ENCODE data around the gene NUDT4. TPM values are rescaled to one million over a fixed set of nuclear protein-coding genes. Genes with fewer than 3 reads are reported as not detected.
A peak's percentile ranks its signal among the peaks of the same experiment; 100 is the strongest.
"Not testable (repeated sequence)": the region's sequence is repeated elsewhere in the genome, so short reads cannot be mapped to it uniquely, and the experiment has no call there.

Gene NUDT4
- total and polyA plus RNA-seq, 2 of the 4 experiments (the other 2 are of a cell fraction), result 23.6 to 25.6 TPM

DNA sequence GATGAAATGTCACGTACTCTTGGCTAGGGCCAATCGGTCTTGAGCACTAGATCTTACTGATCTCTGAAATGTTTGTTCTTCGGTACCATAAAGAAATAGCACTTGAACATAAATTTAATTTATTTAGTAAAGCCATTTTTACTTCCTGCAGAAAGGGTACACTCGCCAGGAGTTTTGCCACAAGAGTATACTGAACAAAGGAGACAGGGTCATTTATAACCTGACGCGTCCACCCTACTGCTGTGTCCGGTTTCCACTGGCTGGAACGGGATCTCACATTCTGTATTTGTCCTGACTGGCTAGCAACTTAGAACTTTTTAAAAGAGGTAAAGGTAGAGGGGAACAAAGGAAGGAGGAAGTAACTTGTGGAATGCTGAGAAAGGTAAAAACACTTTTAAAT is 34.7 kb downstream of the NUDT4 start:
- peaks cover 17 to 55% of the 10 kb centered on the region in 2 experiments for H3K79me1 ChIP-seq (ENCODE audit: low read depth in 1 of 2, low read length in 2 of 2)
- H3K9ac ChIP-seq (ENCODE audit: low read depth, low read length); DNase-seq; H2AK9ac ChIP-seq (replicated peaks; ENCODE audit: low read depth, low read length, poor library complexity); H4K5ac ChIP-seq (ENCODE audit: low read depth, low read length); POLR2A ChIA-PET (ENCODE audit: unreplicated experiment); dilution Hi-C loops (cut with HindIII; ENCODE audit: low sequenced_read_pairs, unreplicated experiment); H3K36me3 ChIP-seq (ENCODE audit: control insufficient read depth, insufficient read depth, low read length); H3K56ac ChIP-seq (ENCODE audit: extremely low read depth, insufficient read depth, low read length); H3K4me2 ChIP-seq (ENCODE audit: low read depth, low read length); H3K27me3 ChIP-seq (ENCODE audit: control insufficient read depth, insufficient read depth, low read length); H4K91ac ChIP-seq (ENCODE audit: insufficient read depth, low read depth, low read length); H4K8ac ChIP-seq (ENCODE audit: low read depth in 2 of 2, low read length in 2 of 2); BruUV-seq (replicated peaks); H2BK5ac ChIP-seq (ENCODE audit: low read depth, low read length, poor library complexity, severe bottlenecking); H2BK15ac ChIP-seq (ENCODE audit: low read depth, low read length); H2BK120ac ChIP-seq (ENCODE audit: low read depth, low read length); CTCF ChIA-PET; H3K18ac ChIP-seq (ENCODE audit: low read depth, low read length); H3K4me3 ChIP-seq (ENCODE audit: insufficient read depth, low read depth, low read length); H3K9me3 ChIP-seq (ENCODE audit: control insufficient read depth, insufficient read depth, low read length); intact Hi-C loops (cut with micrococcal nuclease); ATAC-seq (ENCODE audit: low read depth); H2AFZ ChIP-seq (replicated peaks; ENCODE audit: low read length, poor library complexity); H3K27ac ChIP-seq (ENCODE audit: insufficient read depth, low read length); H3K4ac ChIP-seq (ENCODE audit: low read depth, low read length); H2AK5ac ChIP-seq (ENCODE audit: low read depth, low read length): not testable (repeated sequence)
- H4K20me1 ChIP-seq (ENCODE audit: insufficient read depth, low read length), result peaks cover 12% of the 10 kb centered on the region; the same call in 1 of the 2 replicates
- peaks cover 18% of the 10 kb centered on the region for H3K4me1 ChIP-seq (ENCODE audit: control insufficient read depth, insufficient read depth, low read length)
- WGBS, 2 experiments (ENCODE audit: extremely low coverage in 2 of 2, insufficient read length in 1 of 2), result no CpG with 5 or more reads among the region's 8 CpGs
- peaks cover 18% of the 10 kb centered on the region for H3K9me1 ChIP-seq (ENCODE audit: insufficient read depth, low read length)
- peak overlapping the region; percentile 43; the same call in 1 of the 2 replicates for H3K14ac ChIP-seq (replicated peaks; ENCODE audit: low read depth, low read length)
- H3K23ac ChIP-seq (ENCODE audit: low read depth, low read length), result peak overlapping the region; percentile 53; the same call in 1 of the 2 replicates
- in situ Hi-C loops (cut with MboI; ENCODE audit: low sequenced_read_pairs), result loop anchor here (10.0 to 25.0 kb wide), 2 partner anchors 428 to 625 kb away; no protein-coding TSS in a partner anchor
- H2BK20ac ChIP-seq (ENCODE audit: low read depth, low read length), result peak overlapping the region; percentile 8; the same call in 1 of the 2 replicates

All from IMR-90 (cell line).